HCT116 (cell line): ENCODE data around the gene INTS1. TPM values are rescaled to one million over a fixed set of nuclear protein-coding genes. Genes with fewer than 3 reads are reported as not detected.

Source experiments
- ATAC-seq: fragments of 200-7000 bp; cut with Tn5 transposase; 2 replicates; pipeline ENCODE4 v1.9.1; 2020; ENCODE audit warnings: mild to moderate bottlenecking, moderate library complexity
- BruUV-seq: library from RNA; stranded (reverse); fragments of 400-500 nt; replicated peaks from 2 replicates; lab custom pipeline; 2021; lab: Mats Ljungman, UMichigan
- CTCF ChIA-PET: fragments of 300-600 bp; sonication (Branson Sonifier 250); formaldehyde crosslinking; loops from one replicate; lab custom pipeline; 2021; ENCODE audit warnings: antibody characterized with exemption; lab: Charles Lee
- POLR2A ChIA-PET: fragments of 300-600, 350-600 bp; sonication (Branson Sonifier 250); formaldehyde crosslinking; loops from one replicate; lab custom pipeline; 2021; ENCODE audit warnings: antibody characterized with exemption; lab: Charles Lee
- RAD21 ChIA-PET, 2 experiments: fragments of 300-600 bp; sonication (Branson Sonifier 250); formaldehyde crosslinking; loops; one replicate each; lab custom pipeline; 2023; ENCODE audit warnings: low total read pairs in 2 of 2; ENCODE audit not compliant: uncharacterized antibody in 2 of 2, unreplicated experiment in 2 of 2, low non-redundant PET in 1 of 2; lab: Charles Lee
- DNase-seq: peaks from one replicate; pipeline ENCODE4 v3.0.0-alpha.2; 2010; ENCODE audit warnings: low read depth, low spot score
- H2AFZ ChIP-seq: fragments of 200-600 bp; shearing (Covaris generic), sonication (generic); 2 replicates; pipeline ENCODE4 v1.6.1; 2017; ENCODE audit warnings: low read depth, mixed run types, mixed read lengths, antibody characterized with exemption, low read length; ENCODE audit not compliant: poor library complexity, severe bottlenecking
- H3K27ac ChIP-seq: 2 replicates; pipeline ENCODE4 v1.5.1; 2012; ENCODE audit warnings: low read depth, low read length
- H3K27me3 ChIP-seq: fragments of 200-600 bp; sonication (generic); 2 replicates; pipeline ENCODE4 v1.6.1; 2016; ENCODE audit warnings: mixed run types, low read length, mixed read lengths; ENCODE audit not compliant: insufficient read depth
- H3K36me3 ChIP-seq, 2 experiments: fragments of 200-500 bp in 1 of 2; fragments of 200-600 bp in 1 of 2; sonication (Bioruptor generic) in 1 of 2; sonication (generic) in 1 of 2; 2 replicates each; pipeline versions ENCODE4 v1.5.1 to v1.6.1; 2014 to 2016; ENCODE audit warnings: low read length in 2 of 2, inconsistent platforms in 1 of 2, mixed read lengths in 1 of 2, mixed run types in 1 of 2; ENCODE audit not compliant: insufficient read depth in 2 of 2, control insufficient read depth in 1 of 2
- H3K4me1 ChIP-seq, 2 experiments: fragments of 200-600 bp in 1 of 2; sonication (generic) in 1 of 2; 2 replicates each; pipeline versions ENCODE4 v1.5.1 to v1.6.1; 2012 to 2017; ENCODE audit warnings: low read length in 2 of 2, inconsistent platforms in 1 of 2, mild to moderate bottlenecking in 1 of 2, mixed read lengths in 1 of 2, mixed run types in 1 of 2, moderate library complexity in 1 of 2; ENCODE audit not compliant: insufficient read depth in 2 of 2, control insufficient read depth in 1 of 2
- H3K4me2 ChIP-seq: fragments of 200-600 bp; sonication (generic); 2 replicates; pipeline ENCODE4 v1.6.1; 2017; ENCODE audit warnings: mixed run types, low read length, mixed read lengths
- H3K4me3 ChIP-seq, 2 experiments: fragments of 200-600 bp in 1 of 2; sonication (generic) in 1 of 2; replicated peaks in 1 of 2; 2 replicates each; pipeline ENCODE4 v1.5.1; 2011 to 2016; ENCODE audit warnings: low read length in 2 of 2, control low read depth in 1 of 2, low read depth in 1 of 2, mild to moderate bottlenecking in 1 of 2, mixed read lengths in 1 of 2, mixed run types in 1 of 2
- H3K79me2 ChIP-seq: fragments of 200-600 bp; sonication (generic); 2 replicates; pipeline ENCODE4 v1.6.1; 2017; ENCODE audit warnings: mild to moderate bottlenecking, mixed run types, low read length, moderate library complexity, mixed read lengths; ENCODE audit not compliant: insufficient read depth
- H3K9ac ChIP-seq: fragments of 200-600 bp; sonication (generic); 2 replicates; pipeline ENCODE4 v1.6.1; 2016; ENCODE audit warnings: low read length, mixed read lengths
- H3K9me2 ChIP-seq: fragments of 200-600 bp; sonication (generic), shearing (Covaris generic); 2 replicates; pipeline ENCODE4 v1.6.1; 2017; ENCODE audit warnings: mixed run types, mild to moderate bottlenecking, moderate library complexity; ENCODE audit not compliant: insufficient read depth
- H3K9me3 ChIP-seq, 2 experiments: fragments of 200-500 bp in 1 of 2; fragments of 200-600 bp in 1 of 2; sonication (Bioruptor generic) in 1 of 2; sonication (generic) in 1 of 2; 2 replicates each; pipeline ENCODE4 v1.6.1; 2014 to 2017; ENCODE audit warnings: low read length in 2 of 2, mixed read lengths in 2 of 2, inconsistent platforms in 1 of 2, low read depth in 1 of 2, mild to moderate bottlenecking in 1 of 2, mixed run types in 1 of 2, moderate library complexity in 1 of 2; ENCODE audit not compliant: control insufficient read depth in 1 of 2, insufficient read depth in 1 of 2
- H4K20me1 ChIP-seq: fragments of 200-600 bp; sonication (generic), shearing (Covaris generic); 2 replicates; pipeline ENCODE4 v1.6.1; 2017; ENCODE audit warnings: mixed run types, mild to moderate bottlenecking, moderate library complexity; ENCODE audit not compliant: insufficient read depth
- ATF3 ChIP-seq: IDR thresholded peaks from 2 replicates; pipeline ENCODE4 v1.6.1; 2012
- CBX3 ChIP-seq: IDR thresholded peaks from 2 replicates; pipeline ENCODE4 v1.6.1; 2012; ENCODE audit warnings: low read depth
- CEBPB ChIP-seq: IDR thresholded peaks from 2 replicates; pipeline ENCODE4 v1.6.1; 2012; ENCODE audit warnings: low read depth
- EGR1 ChIP-seq: IDR thresholded peaks from 2 replicates; pipeline ENCODE4 v1.6.1; 2012; ENCODE audit warnings: low read depth
- EZH2 ChIP-seq: fragments of 200-600 bp; sonication (generic); IDR thresholded peaks from 2 replicates; pipeline ENCODE4 v1.6.1; 2017; ENCODE audit warnings: antibody characterized with exemption, mixed run types
- EZH2phosphoT487 ChIP-seq: fragments of 200-600 bp; IDR thresholded peaks from 2 replicates; pipeline ENCODE4 v1.6.1; 2018; ENCODE audit warnings: antibody characterized with exemption, borderline replicate concordance
- JUND ChIP-seq: IDR thresholded peaks from 2 replicates; pipeline ENCODE4 v1.6.1; 2012
- POLR2AphosphoS5 ChIP-seq: IDR thresholded peaks from 2 replicates; pipeline ENCODE4 v1.6.1; 2011; ENCODE audit warnings: mild to moderate bottlenecking, low read depth, low read length, moderate library complexity
- REST ChIP-seq: IDR thresholded peaks from 2 replicates; pipeline ENCODE4 v1.6.1; 2012; ENCODE audit warnings: low read depth
- SIN3A ChIP-seq: IDR thresholded peaks from 2 replicates; pipeline ENCODE4 v1.6.1; 2012; ENCODE audit warnings: low read depth
- SP1 ChIP-seq: IDR thresholded peaks from 2 replicates; pipeline ENCODE4 v1.6.1; 2012; ENCODE audit warnings: low read depth
- TCF7L2 ChIP-seq: IDR thresholded peaks from 2 replicates; pipeline ENCODE4 v1.7.0; 2011; ENCODE audit warnings: borderline replicate concordance, inconsistent platforms; ENCODE audit not compliant: insufficient read depth, insufficient read length; ENCODE audit errors: extremely low read depth
- ZFX ChIP-seq: fragments of 450-650 bp; IDR thresholded peaks from 2 replicates; pipeline ENCODE4 v1.6.1; 2017
- intact Hi-C: fragments of 100-400 bp; cut with micrococcal nuclease; formaldehyde crosslinking; loops from 2 replicates; pipeline ENCODE4 v1.10.0; 2022
- total RNA-seq: library from RNA; stranded (reverse); gene quantifications from one replicate; pipeline ENCODE4 v1.2.1, GENCODE V29; 2021; ENCODE audit not compliant: unreplicated experiment
- TF ChIP-seq, protein P1 (sequence below): IDR thresholded peaks from 2 replicates; pipeline ENCODE4 v1.6.1; 2012

Gene INTS1
- total RNA-seq, 1 experiment from 2014 or later: 167 TPM

- RAD21 ChIA-PET: no interaction called here
- peak overlapping the region; percentile 13; the same call in 1 of the 2 replicates for H3K27ac ChIP-seq
- no peak for DNase-seq
- CTCF ChIA-PET: no interaction called here
- peaks cover 24 to 28% of the 10 kb centered on the region in 2 experiments for H3K4me1 ChIP-seq
- H3K27me3 ChIP-seq: no peaks in the 10 kb centered on the region
- intact Hi-C loops: no loop called here
- POLR2A ChIA-PET: no interaction called here
- no peaks in the 10 kb centered on the region for H3K9me2 ChIP-seq
- peaks cover 22 to 26% of the 10 kb centered on the region in 2 experiments; a peak in 3 of 4 replicates for H3K36me3 ChIP-seq
- H2AFZ ChIP-seq: no peak overlapping the region
- no peak overlapping the region for H3K9ac ChIP-seq
- TF ChIP-seq CBX3 (no peak), SP1 (no peak), SIN3A (no peak)
- no TSS peak for BruUV-seq
- no peaks in the 10 kb centered on the region for H4K20me1 ChIP-seq
- no peak overlapping the region for H3K4me3 ChIP-seq
- no peak for ATAC-seq
- H3K4me2 ChIP-seq: no peak overlapping the region
- H3K9me3 ChIP-seq: no peaks in the 10 kb centered on the region
- H3K79me2 ChIP-seq: peaks cover 38% of the 10 kb centered on the region
These were observed 2.5 kb downstream of the INTS1 start for GRCh38 chr7:1501487-1502270.

DNA sequence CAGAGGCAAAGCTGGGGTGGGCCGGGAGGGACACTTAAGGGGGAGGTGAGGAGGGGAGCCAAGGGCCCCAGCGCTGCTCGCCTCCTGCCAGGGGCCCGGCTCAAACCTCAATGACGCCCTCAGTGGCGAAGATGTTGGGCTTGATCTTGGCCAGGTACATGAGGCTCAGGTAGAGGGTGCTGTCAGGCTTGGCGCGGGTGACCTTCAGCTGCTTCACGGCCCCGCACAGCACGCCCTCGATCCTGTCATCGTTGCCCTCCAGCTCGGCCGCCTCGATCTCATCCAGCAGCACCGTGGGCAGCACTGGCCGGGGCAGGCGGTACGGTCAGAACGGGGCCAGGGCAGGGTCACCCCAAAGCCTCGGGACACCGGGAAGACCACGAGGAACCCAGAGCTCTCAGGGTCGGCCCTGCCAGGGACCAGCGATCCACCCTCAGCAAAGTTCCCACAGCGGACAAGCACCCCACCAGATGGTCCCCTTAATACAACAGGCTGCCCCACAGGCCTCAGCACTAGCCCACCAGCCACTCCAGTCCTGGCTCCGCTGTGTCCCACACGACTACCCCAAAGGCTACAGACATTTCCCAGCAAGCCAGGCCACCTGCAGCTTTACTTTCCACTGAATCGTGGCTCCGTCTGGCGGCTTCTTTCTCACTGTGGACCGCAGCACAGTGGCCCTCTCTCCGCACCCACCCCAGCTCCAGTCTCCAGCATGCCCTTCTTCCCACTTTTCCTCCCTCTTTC is 4.0 kb downstream of the INTS1 start:
- ChIA-PET POLR2A (no interaction called here), CTCF (no interaction called here), RAD21 (no interaction called here)
- no peaks in the 10 kb centered on the region for H3K9me2 ChIP-seq
- H3K79me2 ChIP-seq: peaks cover 38% of the 10 kb centered on the region
- intact Hi-C loops: no loop called here
- H3K27ac ChIP-seq: no peak overlapping the region
- H3K4me1 ChIP-seq: peaks cover 12 to 15% of the 10 kb centered on the region in 2 experiments
- H3K4me2 ChIP-seq: no peak overlapping the region
- peaks cover 22 to 26% of the 10 kb centered on the region in 2 experiments; a peak in 3 of 4 replicates for H3K36me3 ChIP-seq
- no peaks in the 10 kb centered on the region for H3K27me3 ChIP-seq
- BruUV-seq: no TSS peak
- H2AFZ ChIP-seq: no peak overlapping the region
- H3K9me3 ChIP-seq: no peaks in the 10 kb centered on the region
- H4K20me1 ChIP-seq: no peaks in the 10 kb centered on the region
- no peak overlapping the region for H3K4me3 ChIP-seq
- no peak for ATAC-seq
- DNase-seq: no peak
- H3K9ac ChIP-seq: no peak overlapping the region
- TF ChIP-seq EGR1: no peak
- no peak for TF ChIP-seq EZH2phosphoT487
- no peak for TF ChIP-seq CEBPB
- no peak for TF ChIP-seq ZFX
- TF ChIP-seq JUND: no peak
- no peak for TF ChIP-seq SP1
- no peak for TF ChIP-seq SIN3A
- no peak for TF ChIP-seq ATF3
- TF ChIP-seq, protein P1, sequence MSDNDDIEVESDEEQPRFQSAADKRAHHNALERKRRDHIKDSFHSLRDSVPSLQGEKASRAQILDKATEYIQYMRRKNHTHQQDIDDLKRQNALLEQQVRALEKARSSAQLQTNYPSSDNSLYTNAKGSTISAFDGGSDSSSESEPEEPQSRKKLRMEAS: no peak
- TF ChIP-seq REST: no peak
- no peak for TF ChIP-seq EZH2
- TF ChIP-seq POLR2AphosphoS5: no peak
- no peak for TF ChIP-seq TCF7L2
